ENCODE data around the gene PYCR2.

DNA sequence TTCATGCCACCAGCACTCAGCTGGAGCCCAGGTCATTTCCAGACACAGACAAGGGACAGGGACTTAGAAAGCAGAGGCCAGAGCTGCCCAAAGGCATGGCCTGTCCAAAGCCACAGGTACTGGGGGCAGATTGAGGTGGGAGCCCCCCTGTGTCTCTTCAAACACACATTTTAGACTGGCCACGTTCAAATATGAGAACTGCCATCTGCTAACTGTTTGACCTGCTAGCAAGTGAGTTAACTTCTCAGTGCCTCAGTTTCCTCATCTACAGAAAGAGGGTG lies 17.8 kb upstream of the PYCR2 start:
- TF ChIP-seq CTCF (IDR thresholded peaks at IDR 0.05) (no peak), POLR2AphosphoS5 (IDR thresholded peaks at IDR 0.05; ENCODE audit: insufficient read depth in 1 of 2, low read depth in 1 of 2) (no peak), POLR2A (IDR thresholded peaks at IDR 0.05) (no peak)

Data from vagina (tissue), 2 donors.